ENCODE measurements around the gene XRN1.

- TF ChIP-seq POLR2A (IDR thresholded peaks at IDR 0.05), result no peak
- no peak for TF ChIP-seq CTCF (IDR thresholded peaks at IDR 0.05)
- TF ChIP-seq EP300 (IDR thresholded peaks at IDR 0.05), result no peak
- no peak for TF ChIP-seq POLR2AphosphoS5 (IDR thresholded peaks at IDR 0.05)
Measured at GRCh38 chr3:142268426-142268825, 179.4 kb downstream of the XRN1 start.
